ENCODE measurements around the gene SMPD3. TPM values are rescaled to one million over a fixed set of nuclear protein-coding genes. Genes with fewer than 3 reads are reported as not detected.
A peak's percentile ranks its signal among the peaks of the same experiment; 100 is the strongest.

The SMPD3 gene
- total and polyA plus RNA-seq, 2 experiments from 2014 or later, result 0.57 to 0.83 TPM

DNA sequence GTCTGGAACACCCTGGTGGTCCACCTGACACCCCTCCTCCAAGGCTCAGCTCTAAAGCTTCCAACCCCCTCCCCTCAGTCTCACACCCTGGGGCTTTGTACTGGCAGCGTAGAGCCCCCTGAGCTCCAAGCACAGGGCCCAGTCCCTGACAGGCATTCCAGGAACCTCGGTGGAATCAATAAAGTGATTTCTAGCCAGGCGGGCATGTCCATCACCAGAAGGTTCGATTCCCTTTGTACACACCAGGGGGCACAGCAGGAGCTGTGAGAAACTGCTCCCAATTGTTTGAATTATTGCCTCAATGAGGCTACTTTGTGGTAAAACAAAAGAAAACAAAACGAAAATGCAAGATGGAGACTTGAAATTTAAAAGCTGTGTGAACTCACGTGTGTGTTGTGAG lies 51.8 kb downstream of the SMPD3 start:
- Mint-ChIP-seq H3K9me3 (no peaks in the 10 kb centered on the region), H3K4me1 (peaks cover 24% of the 10 kb centered on the region), H3K4me3 (no peak overlapping the region), H3K27me3 (ENCODE audit: insufficient read depth, low read depth, poor library complexity) (peaks cover 6% of the 10 kb centered on the region), H3K27ac (no peak overlapping the region), H3K36me3 (ENCODE audit: low read depth) (no peaks in the 10 kb centered on the region)
- Histone ChIP-seq H3K36me3 (ENCODE audit: insufficient read depth) (no peaks in the 10 kb centered on the region), H3K4me2 (no peak overlapping the region), H4K20me1 (replicated peaks; ENCODE audit: insufficient read depth) (no peaks in the 10 kb centered on the region), H3F3A (replicated peaks; ENCODE audit: low read depth) (no peaks in the 10 kb centered on the region), H3K9me2 (ENCODE audit: insufficient read depth) (peaks cover 4% of the 10 kb centered on the region; the same call in 1 of the 2 replicates), H3K79me2 (replicated peaks; ENCODE audit: insufficient read depth) (no peaks in the 10 kb centered on the region), H2AFZ (0 out of 2 replicates have a peak overlapping the region, but pooled peaks have one; percentile 34), H3K4me3 (no peak overlapping the region), H3K27me3 (ENCODE audit: insufficient read depth) (no peaks in the 10 kb centered on the region), H3K27ac (ENCODE audit: low read depth) (no peak overlapping the region), H3K4me1 (ENCODE audit: insufficient read depth) (peaks cover 19% of the 10 kb centered on the region)
- no peak for TF ChIP-seq ZNF462 (CRISPR knock-in tag; IDR thresholded peaks at IDR 0.05)
- no peak for TF ChIP-seq JUNB (IDR thresholded peaks at IDR 0.05; ENCODE audit: unreplicated experiment)
- TF ChIP-seq CTCF (conservative IDR thresholded peaks at IDR 0.05; ENCODE audit: low read depth in 2 of 2), result peak; percentile 30 to 43
- no peak for TF ChIP-seq REST (IDR thresholded peaks at IDR 0.05; ENCODE audit: unreplicated experiment)
- TF ChIP-seq STAT1 (IDR thresholded peaks at IDR 0.05; ENCODE audit: unreplicated experiment), result no peak
- DNase-seq (ENCODE audit: low spot score) (peak; percentile 32), ATAC-seq (peak; percentile 44; the same call in 2 of the 3 replicates)
